ENCODE data around the gene RAB33B. TPM values are rescaled to one million over a fixed set of nuclear protein-coding genes. Genes with fewer than 3 reads are reported as not detected.

RAB33B gene
- total RNA-seq, 6 experiments from 2014 or later, result 3.7 to 5.6 (median 4.8) TPM

DNA sequence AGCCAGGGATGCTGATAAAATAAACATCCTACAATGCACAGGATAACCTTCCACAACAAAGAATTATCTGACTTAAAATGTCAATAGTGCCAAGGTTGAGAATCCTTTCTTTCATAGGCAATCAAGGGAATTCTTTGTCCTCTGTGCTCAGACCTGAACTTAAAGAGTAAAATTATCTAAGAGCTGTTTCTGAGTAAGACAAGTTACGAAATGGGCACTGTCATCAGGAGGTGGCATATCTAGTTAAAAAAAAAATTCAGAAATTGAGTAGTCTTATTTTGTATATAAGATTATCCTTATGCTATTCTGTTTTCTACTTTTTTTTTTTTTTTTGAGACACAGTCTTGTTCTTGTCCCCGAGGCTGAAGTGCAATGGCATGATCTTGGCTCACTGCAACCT is 3.3 kb upstream of the RAB33B start:
- DNase-seq, result no peak
- Mint-ChIP-seq H3K27ac (no peak overlapping the region), H3K9me3 (no peaks in the 10 kb centered on the region), H3K4me3 (no peak overlapping the region), H3K27me3 (ENCODE audit: insufficient read depth) (peaks cover 2% of the 10 kb centered on the region; the same call in 1 of the 2 replicates), H3K36me3 (ENCODE audit: low read depth) (no peaks in the 10 kb centered on the region), H3K4me1 (ENCODE audit: low read depth) (peaks cover 25% of the 10 kb centered on the region)
- TF ChIP-seq, protein P1, sequence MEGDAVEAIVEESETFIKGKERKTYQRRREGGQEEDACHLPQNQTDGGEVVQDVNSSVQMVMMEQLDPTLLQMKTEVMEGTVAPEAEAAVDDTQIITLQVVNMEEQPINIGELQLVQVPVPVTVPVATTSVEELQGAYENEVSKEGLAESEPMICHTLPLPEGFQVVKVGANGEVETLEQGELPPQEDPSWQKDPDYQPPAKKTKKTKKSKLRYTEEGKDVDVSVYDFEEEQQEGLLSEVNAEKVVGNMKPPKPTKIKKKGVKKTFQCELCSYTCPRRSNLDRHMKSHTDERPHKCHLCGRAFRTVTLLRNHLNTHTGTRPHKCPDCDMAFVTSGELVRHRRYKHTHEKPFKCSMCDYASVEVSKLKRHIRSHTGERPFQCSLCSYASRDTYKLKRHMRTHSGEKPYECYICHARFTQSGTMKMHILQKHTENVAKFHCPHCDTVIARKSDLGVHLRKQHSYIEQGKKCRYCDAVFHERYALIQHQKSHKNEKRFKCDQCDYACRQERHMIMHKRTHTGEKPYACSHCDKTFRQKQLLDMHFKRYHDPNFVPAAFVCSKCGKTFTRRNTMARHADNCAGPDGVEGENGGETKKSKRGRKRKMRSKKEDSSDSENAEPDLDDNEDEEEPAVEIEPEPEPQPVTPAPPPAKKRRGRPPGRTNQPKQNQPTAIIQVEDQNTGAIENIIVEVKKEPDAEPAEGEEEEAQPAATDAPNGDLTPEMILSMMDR (IDR thresholded peaks at IDR 0.05), result no peak

DNA sequence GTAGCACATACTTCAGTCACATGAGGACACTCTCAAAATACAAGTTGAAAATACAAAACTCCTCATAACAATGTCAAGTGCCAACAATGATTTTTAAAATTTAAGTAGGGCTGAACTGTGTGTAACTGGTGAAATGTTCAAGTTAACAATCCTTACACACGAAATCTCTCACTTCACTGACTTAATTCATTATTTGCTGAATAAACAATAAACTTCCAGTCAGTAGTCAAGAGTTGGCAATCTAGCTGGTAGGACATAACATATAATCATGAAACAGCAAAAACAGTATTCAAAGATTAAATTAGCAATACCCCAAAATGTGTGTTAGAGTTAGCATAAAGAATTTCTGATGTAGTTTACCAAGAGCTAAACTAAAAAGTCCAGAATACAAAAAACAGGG is 1.9 kb upstream of the RAB33B start:
- Mint-ChIP-seq H3K4me3 (peak overlapping the region; percentile 98), H3K9me3 (no peaks in the 10 kb centered on the region), H3K4me1 (ENCODE audit: low read depth) (peaks cover 39% of the 10 kb centered on the region), H3K27me3 (ENCODE audit: insufficient read depth) (peaks cover 2% of the 10 kb centered on the region; the same call in 1 of the 2 replicates), H3K36me3 (ENCODE audit: low read depth) (no peaks in the 10 kb centered on the region), H3K27ac (peak overlapping the region; percentile 98)
- DNase-seq, result no peak
- TF ChIP-seq, protein P1 (IDR thresholded peaks at IDR 0.05), result no peak

DNA sequence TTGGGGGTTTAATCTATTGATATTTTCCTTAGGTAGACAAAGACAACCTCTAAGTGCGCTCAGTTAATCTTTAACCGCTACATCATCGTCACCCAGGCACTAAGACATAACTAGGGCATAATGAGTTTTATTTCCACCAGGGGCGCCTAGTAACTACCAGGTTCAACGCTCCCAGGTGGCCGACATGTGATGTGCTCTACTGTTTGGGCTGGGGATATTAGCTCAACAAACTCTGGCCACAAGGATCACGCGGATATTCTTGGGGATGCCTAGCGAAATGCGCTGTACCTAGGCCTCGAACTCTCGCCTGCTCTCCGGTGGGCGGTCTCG is 915 bp upstream of the RAB33B start:
- peak; percentile 68 for DNase-seq
- peak overlapping the region; percentile 98 for H3K27ac Mint-ChIP-seq
- peaks cover 2% of the 10 kb centered on the region; the same call in 1 of the 2 replicates for H3K27me3 Mint-ChIP-seq (ENCODE audit: insufficient read depth)
- no peaks in the 10 kb centered on the region for H3K9me3 Mint-ChIP-seq
- no peaks in the 10 kb centered on the region for H3K36me3 Mint-ChIP-seq (ENCODE audit: low read depth)
- H3K4me1 Mint-ChIP-seq (ENCODE audit: low read depth), result peaks cover 49% of the 10 kb centered on the region
- TF ChIP-seq, protein P1 (IDR thresholded peaks at IDR 0.05), result peak; percentile 72
- H3K4me3 Mint-ChIP-seq, result peak overlapping the region; percentile 98

DNA sequence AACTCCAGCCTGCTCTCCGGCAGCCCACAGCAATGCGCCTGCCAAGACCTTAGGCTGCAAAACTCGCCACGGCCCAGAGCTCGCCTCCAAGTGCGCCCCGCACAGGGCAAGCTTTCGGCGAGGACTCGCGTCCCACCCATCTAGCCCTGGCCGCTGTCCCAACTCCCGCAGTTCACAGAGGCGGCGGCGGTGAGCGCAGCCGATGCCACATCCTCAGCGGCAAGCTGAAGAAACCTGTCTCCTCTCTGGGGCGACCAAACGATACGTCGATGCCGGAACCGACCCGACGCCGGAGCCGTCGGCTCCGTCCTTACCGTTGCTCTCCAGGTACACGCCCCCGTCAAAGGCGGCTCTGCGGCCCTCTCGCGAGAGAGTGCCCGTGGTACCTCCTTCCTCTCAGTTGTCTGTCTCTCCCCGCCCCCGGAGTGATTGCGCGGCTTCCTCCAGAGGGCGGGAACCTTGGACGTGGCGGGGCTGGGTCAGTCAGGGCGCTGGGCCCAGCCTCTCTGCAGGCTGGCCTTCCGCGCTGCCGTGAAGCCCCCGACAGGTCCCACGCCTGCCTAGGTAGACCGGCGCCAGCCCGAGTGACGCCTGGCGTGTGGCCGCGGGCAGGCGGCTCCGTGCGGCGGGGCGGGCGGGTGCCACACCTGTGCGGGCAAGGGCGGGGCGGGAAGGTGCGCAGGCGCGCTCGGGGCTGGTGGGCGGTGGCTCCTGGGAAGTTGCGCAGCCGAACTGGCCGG is 380 bp upstream of the RAB33B start:
- Mint-ChIP-seq H3K27ac (peak overlapping the region; percentile 98), H3K27me3 (ENCODE audit: insufficient read depth) (peaks cover 2% of the 10 kb centered on the region; the same call in 1 of the 2 replicates), H3K9me3 (no peaks in the 10 kb centered on the region), H3K4me1 (ENCODE audit: low read depth) (peaks cover 54% of the 10 kb centered on the region), H3K4me3 (peak overlapping the region; percentile 98), H3K36me3 (ENCODE audit: low read depth) (no peaks in the 10 kb centered on the region)
- TF ChIP-seq, protein P1 (IDR thresholded peaks at IDR 0.05), result peak; percentile 56; the same call in 1 of the 2 replicates
- peak; percentile 96 for DNase-seq

DNA sequence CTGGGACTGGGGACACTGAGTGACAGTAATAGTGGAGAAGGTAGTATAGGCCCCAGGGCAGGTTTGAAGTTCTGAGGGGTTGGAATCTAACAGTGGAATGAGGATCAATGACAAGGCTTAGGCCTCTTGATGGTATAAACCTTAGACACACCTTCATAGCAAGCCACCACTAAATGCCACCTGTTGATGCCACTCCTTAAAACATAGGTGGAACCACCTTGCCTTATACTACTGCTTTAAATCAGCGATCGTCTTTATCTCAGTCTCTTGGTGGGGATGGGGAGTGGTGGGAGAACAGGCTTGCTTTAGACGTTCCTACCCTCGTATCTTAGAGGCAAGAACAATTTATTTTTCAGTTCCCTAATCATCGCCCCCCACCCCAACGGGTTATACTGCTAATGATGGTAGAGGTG is 1.2 kb downstream of the RAB33B start:
- Mint-ChIP-seq H3K36me3 (ENCODE audit: low read depth) (no peaks in the 10 kb centered on the region), H3K9me3 (no peaks in the 10 kb centered on the region), H3K4me1 (ENCODE audit: low read depth) (peaks cover 70% of the 10 kb centered on the region), H3K27ac (no peak overlapping the region), H3K4me3 (peak overlapping the region; percentile 98), H3K27me3 (ENCODE audit: insufficient read depth) (peaks cover 2% of the 10 kb centered on the region; the same call in 1 of the 2 replicates)
- DNase-seq, result no peak
- TF ChIP-seq, protein P1 (IDR thresholded peaks at IDR 0.05), result no peak
